ENCODE measurements around the gene KDM6A. TPM values are rescaled to one million over a fixed set of nuclear protein-coding genes. Genes with fewer than 3 reads are reported as not detected.

Gene KDM6A
- total RNA-seq, 1 experiment from 2014 or later, result 45.0 TPM

DNA sequence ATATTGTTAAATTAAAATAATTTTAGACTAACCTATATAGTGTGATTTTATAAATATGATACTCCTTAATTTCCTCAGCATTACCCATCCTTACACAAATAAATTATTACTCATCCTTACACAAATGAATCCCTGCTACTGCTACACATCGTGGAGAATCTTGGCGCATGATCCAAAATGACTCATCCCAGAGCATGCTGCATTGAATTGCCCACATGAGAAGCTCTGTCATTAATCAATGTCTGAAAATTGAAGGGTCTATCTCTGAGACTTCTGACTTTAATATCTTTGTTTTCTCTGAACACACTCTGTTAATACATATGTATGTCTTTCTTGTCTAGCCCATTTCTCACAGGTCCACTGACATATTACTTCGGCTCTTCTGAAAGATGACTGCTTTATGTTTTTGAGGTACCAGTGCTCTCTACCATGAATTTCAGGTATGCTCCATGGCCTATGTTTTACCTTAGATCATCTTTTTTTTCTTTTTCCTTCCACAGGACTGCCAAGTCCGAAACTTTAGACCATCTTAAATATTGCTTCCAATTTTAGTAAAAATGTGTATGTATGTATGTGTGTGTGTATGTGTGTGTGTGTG lies 44.9 kb upstream of the KDM6A start (continued):
- TF ChIP-seq ARID4B (CRISPR knock-in tag; IDR thresholded peaks at IDR 0.05; ENCODE audit: borderline replicate concordance), result no peak
- no peak for TF ChIP-seq ZNF671 (CRISPR knock-in tag; IDR thresholded peaks at IDR 0.05)

GRCh38 chrX:44829832-44830231 lies 43.2 kb upstream of the KDM6A start:
- no peaks in the 10 kb centered on the region for H3K27me3 Mint-ChIP-seq (ENCODE audit: low read depth)
- no peak overlapping the region for H3K27ac Mint-ChIP-seq
- no peaks in the 10 kb centered on the region for H3K36me3 Mint-ChIP-seq
- H3K4me3 Mint-ChIP-seq, result no peak overlapping the region
- ATAC-seq (no peak), DNase-seq (ENCODE audit: low spot score) (no peak)
- ChIA-PET CTCF (no interaction called here), POLR2A (no interaction called here)
- no peaks in the 10 kb centered on the region for H3K9me3 Mint-ChIP-seq
- H3K4me1 Mint-ChIP-seq, result no peaks in the 10 kb centered on the region
- TF ChIP-seq, protein P1, sequence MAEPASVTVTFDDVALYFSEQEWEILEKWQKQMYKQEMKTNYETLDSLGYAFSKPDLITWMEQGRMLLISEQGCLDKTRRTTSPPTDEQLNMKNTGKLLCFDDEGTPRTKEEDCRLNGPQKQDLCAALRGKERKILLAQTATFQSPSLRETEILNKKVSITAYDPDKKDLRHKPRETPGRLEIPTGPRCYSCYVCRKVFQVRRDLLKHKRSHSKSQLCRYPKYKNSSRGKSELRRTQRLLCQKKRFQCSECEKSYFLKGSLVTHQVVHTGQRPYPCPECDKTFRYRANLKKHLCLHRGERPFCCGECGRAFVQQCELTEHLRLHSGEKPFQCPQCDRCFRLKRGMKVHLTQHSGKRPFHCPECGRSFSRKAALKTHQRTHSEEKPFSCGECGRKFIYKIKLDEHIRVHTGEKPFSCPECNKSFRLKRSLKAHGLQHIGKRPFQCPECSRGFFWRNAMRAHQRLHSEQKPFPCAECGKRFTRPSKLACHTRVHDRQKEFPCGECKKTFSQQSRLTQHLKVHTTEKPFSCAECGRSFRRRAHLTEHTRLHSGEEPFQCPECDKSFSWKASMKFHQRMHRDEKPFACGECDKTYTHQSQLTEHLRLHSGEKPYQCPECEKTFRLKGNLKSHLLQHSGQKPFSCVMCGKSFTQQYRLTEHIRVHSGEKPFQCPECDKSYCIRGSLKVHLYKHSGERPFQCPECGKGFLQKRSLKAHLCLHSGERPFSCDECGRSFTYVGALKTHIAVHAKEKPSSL (CRISPR knock-in tag; conservative IDR thresholded peaks at IDR 0.05), result no peak
- TF ChIP-seq ZNF317 (CRISPR knock-in tag; IDR thresholded peaks at IDR 0.05; ENCODE audit: borderline replicate concordance, low read depth) (no peak), GABPB1 (CRISPR knock-in tag; IDR thresholded peaks at IDR 0.05) (no peak), AR (CRISPR knock-in tag; IDR thresholded peaks at IDR 0.05) (no peak), FOXP1 (CRISPR knock-in tag; IDR thresholded peaks at IDR 0.05; ENCODE audit: borderline replicate concordance) (no peak), ELF4 (CRISPR knock-in tag; IDR thresholded peaks at IDR 0.05; ENCODE audit: low read depth) (no peak), ZNF671 (CRISPR knock-in tag; IDR thresholded peaks at IDR 0.05) (no peak), RELA (CRISPR knock-in tag; IDR thresholded peaks at IDR 0.05; ENCODE audit: borderline replicate concordance) (no peak), E2F5 (CRISPR knock-in tag; IDR thresholded peaks at IDR 0.05) (no peak), GTF2I (CRISPR knock-in tag; conservative IDR thresholded peaks at IDR 0.05) (no peak), ZNF512 (CRISPR knock-in tag; IDR thresholded peaks at IDR 0.05; ENCODE audit: borderline replicate concordance) (no peak), SMAD4 (CRISPR knock-in tag; IDR thresholded peaks at IDR 0.05) (no peak), NFYB (CRISPR knock-in tag; conservative IDR thresholded peaks at IDR 0.05; ENCODE audit: low read depth) (no peak)
- TF ChIP-seq, protein P2, sequence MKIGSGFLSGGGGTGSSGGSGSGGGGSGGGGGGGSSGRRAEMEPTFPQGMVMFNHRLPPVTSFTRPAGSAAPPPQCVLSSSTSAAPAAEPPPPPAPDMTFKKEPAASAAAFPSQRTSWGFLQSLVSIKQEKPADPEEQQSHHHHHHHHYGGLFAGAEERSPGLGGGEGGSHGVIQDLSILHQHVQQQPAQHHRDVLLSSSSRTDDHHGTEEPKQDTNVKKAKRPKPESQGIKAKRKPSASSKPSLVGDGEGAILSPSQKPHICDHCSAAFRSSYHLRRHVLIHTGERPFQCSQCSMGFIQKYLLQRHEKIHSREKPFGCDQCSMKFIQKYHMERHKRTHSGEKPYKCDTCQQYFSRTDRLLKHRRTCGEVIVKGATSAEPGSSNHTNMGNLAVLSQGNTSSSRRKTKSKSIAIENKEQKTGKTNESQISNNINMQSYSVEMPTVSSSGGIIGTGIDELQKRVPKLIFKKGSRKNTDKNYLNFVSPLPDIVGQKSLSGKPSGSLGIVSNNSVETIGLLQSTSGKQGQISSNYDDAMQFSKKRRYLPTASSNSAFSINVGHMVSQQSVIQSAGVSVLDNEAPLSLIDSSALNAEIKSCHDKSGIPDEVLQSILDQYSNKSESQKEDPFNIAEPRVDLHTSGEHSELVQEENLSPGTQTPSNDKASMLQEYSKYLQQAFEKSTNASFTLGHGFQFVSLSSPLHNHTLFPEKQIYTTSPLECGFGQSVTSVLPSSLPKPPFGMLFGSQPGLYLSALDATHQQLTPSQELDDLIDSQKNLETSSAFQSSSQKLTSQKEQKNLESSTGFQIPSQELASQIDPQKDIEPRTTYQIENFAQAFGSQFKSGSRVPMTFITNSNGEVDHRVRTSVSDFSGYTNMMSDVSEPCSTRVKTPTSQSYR (CRISPR knock-in tag; IDR thresholded peaks at IDR 0.05), result no peak
- TF ChIP-seq, protein P3, sequence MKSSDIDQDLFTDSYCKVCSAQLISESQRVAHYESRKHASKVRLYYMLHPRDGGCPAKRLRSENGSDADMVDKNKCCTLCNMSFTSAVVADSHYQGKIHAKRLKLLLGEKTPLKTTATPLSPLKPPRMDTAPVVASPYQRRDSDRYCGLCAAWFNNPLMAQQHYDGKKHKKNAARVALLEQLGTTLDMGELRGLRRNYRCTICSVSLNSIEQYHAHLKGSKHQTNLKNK (CRISPR knock-in tag; IDR thresholded peaks at IDR 0.05), result no peak
- TF ChIP-seq, protein P4, sequence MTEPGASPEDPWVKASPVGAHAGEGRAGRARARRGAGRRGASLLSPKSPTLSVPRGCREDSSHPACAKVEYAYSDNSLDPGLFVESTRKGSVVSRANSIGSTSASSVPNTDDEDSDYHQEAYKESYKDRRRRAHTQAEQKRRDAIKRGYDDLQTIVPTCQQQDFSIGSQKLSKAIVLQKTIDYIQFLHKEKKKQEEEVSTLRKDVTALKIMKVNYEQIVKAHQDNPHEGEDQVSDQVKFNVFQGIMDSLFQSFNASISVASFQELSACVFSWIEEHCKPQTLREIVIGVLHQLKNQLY (CRISPR knock-in tag; IDR thresholded peaks at IDR 0.05), result no peak

All from WTC11 (cell line).